Measurements from ENCODE around the gene PCDH9. TPM values are rescaled to one million over a fixed set of nuclear protein-coding genes. Genes with fewer than 3 reads are reported as not detected.

PCDH9 gene
- total and polyA plus RNA-seq, 2 experiments from 2014 or later, result 0.56 to 0.76 TPM

DNA sequence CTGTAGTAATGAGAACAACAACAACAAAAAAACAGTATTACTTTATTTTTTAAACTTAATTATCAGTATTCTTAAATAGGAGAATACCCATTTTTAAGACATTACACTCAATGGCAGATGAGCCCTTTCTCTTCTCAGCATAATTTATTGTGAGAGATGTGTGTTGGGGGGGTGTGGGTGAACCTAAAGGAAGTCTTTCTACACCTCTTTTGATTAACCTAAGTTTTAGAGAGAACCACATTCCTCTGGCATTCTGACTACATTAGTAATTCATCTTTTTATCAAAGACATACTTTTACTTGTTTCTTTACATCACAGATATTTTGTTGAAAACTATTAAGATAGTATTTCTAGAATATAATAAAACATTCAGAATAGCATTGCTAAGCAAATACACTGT, 890.9 kb downstream of the PCDH9 start:
- no peaks in the 10 kb centered on the region for H3K9me2 ChIP-seq (ENCODE audit: insufficient read depth)
- no peaks in the 10 kb centered on the region for H3K79me2 ChIP-seq (ENCODE audit: insufficient read depth)
- no peak overlapping the region for H3K27ac ChIP-seq
- H2AFZ ChIP-seq, result no peak overlapping the region
- H3K9me3 ChIP-seq (ENCODE audit: low read depth), result no peaks in the 10 kb centered on the region
- in situ Hi-C loops (cut with MboI), result no loop called here
- no peak for TF ChIP-seq EZH2 (IDR thresholded peaks at IDR 0.05; ENCODE audit: insufficient read depth, poor library complexity, severe bottlenecking)
- no peak for TF ChIP-seq EZH2phosphoT487 (IDR thresholded peaks at IDR 0.05; ENCODE audit: insufficient read depth, low read depth)
- no peaks in the 10 kb centered on the region for H3K4me1 ChIP-seq (ENCODE audit: insufficient read depth)
- H3F3A ChIP-seq (ENCODE audit: insufficient read depth), result no peaks in the 10 kb centered on the region
- H4K20me1 ChIP-seq (ENCODE audit: insufficient read depth), result no peaks in the 10 kb centered on the region
- H3K4me2 ChIP-seq (ENCODE audit: unreplicated experiment), result no peak overlapping the region
- DNase-seq, result no peak
- H3K36me3 ChIP-seq (ENCODE audit: low read depth), result no peaks in the 10 kb centered on the region
- no peak overlapping the region for H3K9ac ChIP-seq
- H3K27me3 ChIP-seq (replicated peaks; ENCODE audit: insufficient read depth), result no peaks in the 10 kb centered on the region
- no peak overlapping the region for H3K4me3 ChIP-seq

DNA sequence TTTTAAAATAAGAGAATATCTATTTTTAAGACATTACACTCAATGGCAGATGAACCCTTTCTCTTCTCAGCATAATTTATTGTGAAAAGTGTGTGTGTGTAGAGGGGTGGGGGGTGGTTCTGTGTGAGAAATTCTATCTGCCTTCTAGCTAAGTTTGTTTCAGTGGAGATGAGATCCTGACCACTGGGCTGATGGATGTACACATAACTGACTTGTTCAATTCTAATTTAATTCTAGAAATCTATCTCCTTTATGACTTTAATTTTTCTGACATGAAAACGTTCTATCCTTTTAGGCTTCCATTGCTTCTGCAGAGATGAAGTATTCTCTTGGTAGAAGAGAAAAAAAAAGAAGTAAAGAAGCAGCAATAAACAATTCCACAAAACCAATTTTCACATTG, 891.6 kb downstream of the PCDH9 start:
- H3K4me3 ChIP-seq, result no peak overlapping the region
- 0 to 5% methylated on average over 1 of the region's 1 CpG for WGBS, 2 experiments (ENCODE audit: low coverage in 1 of 2, low lambda C conversion rate in 2 of 2, missing lambda C conversion rate in 2 of 2)
- H2AFZ ChIP-seq, result no peak overlapping the region
- H3K4me1 ChIP-seq (ENCODE audit: insufficient read depth), result no peaks in the 10 kb centered on the region
- TF ChIP-seq EZH2 (IDR thresholded peaks at IDR 0.05; ENCODE audit: insufficient read depth, poor library complexity, severe bottlenecking) (no peak), EZH2phosphoT487 (IDR thresholded peaks at IDR 0.05; ENCODE audit: insufficient read depth, low read depth) (no peak)
- H3K79me2 ChIP-seq (ENCODE audit: insufficient read depth), result no peaks in the 10 kb centered on the region
- in situ Hi-C loops (cut with MboI), result no loop called here
- H3K9ac ChIP-seq, result no peak overlapping the region
- DNase-seq, result no peak
- H3K27ac ChIP-seq, result no peak overlapping the region
- H3K9me3 ChIP-seq (ENCODE audit: low read depth), result no peaks in the 10 kb centered on the region
- H3K36me3 ChIP-seq (ENCODE audit: low read depth), result no peaks in the 10 kb centered on the region
- H3K27me3 ChIP-seq (replicated peaks; ENCODE audit: insufficient read depth), result no peaks in the 10 kb centered on the region
- no peaks in the 10 kb centered on the region for H3K9me2 ChIP-seq (ENCODE audit: insufficient read depth)
- H4K20me1 ChIP-seq (ENCODE audit: insufficient read depth), result no peaks in the 10 kb centered on the region
- H3F3A ChIP-seq (ENCODE audit: insufficient read depth), result no peaks in the 10 kb centered on the region
- no peak overlapping the region for H3K4me2 ChIP-seq (ENCODE audit: unreplicated experiment)

DNA sequence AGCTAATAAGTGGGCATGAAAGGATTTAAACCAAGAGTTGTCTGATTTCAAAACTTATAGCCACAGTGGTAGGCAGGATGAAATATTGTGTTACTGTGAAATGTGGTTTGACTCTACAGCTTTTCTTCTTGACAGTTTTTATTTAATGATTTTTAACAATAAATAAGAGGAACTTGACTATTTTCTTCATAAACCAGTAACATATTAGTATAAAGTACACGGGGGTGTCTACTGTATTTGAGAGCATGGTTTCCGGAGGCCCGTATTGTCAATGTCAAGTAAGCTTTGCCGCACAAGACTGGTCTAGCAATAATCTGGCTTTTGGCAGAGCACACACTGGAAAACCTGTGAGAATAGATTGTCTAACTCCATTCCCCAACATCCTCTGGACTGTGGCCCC, 894.5 kb downstream of the PCDH9 start:
- in situ Hi-C loops (cut with MboI), result no loop called here
- Histone ChIP-seq H3K79me2 (ENCODE audit: insufficient read depth) (no peaks in the 10 kb centered on the region), H3K27ac (no peak overlapping the region), H3K36me3 (ENCODE audit: low read depth) (no peaks in the 10 kb centered on the region), H2AFZ (no peak overlapping the region), H3K4me1 (ENCODE audit: insufficient read depth) (no peaks in the 10 kb centered on the region), H3K4me2 (ENCODE audit: unreplicated experiment) (no peak overlapping the region), H3K27me3 (replicated peaks; ENCODE audit: insufficient read depth) (no peaks in the 10 kb centered on the region), H3K9ac (no peak overlapping the region), H4K20me1 (ENCODE audit: insufficient read depth) (no peaks in the 10 kb centered on the region), H3K9me2 (ENCODE audit: insufficient read depth) (no peaks in the 10 kb centered on the region), H3K9me3 (ENCODE audit: low read depth) (no peaks in the 10 kb centered on the region), H3K4me3 (no peak overlapping the region), H3F3A (ENCODE audit: insufficient read depth) (no peaks in the 10 kb centered on the region)
- no peak for DNase-seq
- WGBS, 2 experiments (ENCODE audit: low coverage in 1 of 2, low lambda C conversion rate in 2 of 2, missing lambda C conversion rate in 2 of 2), result 51 to 54% methylated on average over 4 of the region's 4 CpGs
- TF ChIP-seq EZH2 (IDR thresholded peaks at IDR 0.05; ENCODE audit: insufficient read depth, poor library complexity, severe bottlenecking) (no peak), EZH2phosphoT487 (IDR thresholded peaks at IDR 0.05; ENCODE audit: insufficient read depth, low read depth) (no peak)

DNA sequence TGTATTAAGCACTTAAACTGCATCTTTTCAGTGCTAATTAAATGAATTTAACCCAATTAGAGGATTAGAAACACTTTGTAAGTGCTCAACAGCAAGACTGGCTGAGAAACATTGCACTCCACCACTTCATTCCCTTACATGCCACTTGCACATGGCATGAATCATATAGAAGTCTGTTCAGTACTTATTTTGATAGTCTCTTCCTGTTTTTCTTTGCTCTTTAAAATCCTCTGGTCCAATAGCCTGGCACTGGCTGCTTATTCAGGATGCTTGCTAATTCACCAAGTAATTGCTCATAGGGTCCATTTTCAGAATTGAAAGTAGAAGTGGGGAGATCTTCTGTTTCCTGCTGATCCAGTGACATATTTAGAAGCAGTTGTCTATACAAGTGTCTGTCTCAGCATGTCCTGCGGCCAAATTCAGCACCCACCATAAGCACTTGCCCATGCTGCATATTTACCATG, 900.1 kb downstream of the PCDH9 start:
- in situ Hi-C loops (cut with MboI), result no loop called here
- Histone ChIP-seq H3K9me3 (ENCODE audit: low read depth) (no peaks in the 10 kb centered on the region), H4K20me1 (ENCODE audit: insufficient read depth) (no peaks in the 10 kb centered on the region), H3K79me2 (ENCODE audit: insufficient read depth) (no peaks in the 10 kb centered on the region), H3K9ac (no peak overlapping the region), H3K4me1 (ENCODE audit: insufficient read depth) (no peaks in the 10 kb centered on the region), H3K9me2 (ENCODE audit: insufficient read depth) (no peaks in the 10 kb centered on the region), H3K4me2 (ENCODE audit: unreplicated experiment) (no peak overlapping the region), H3K27ac (no peak overlapping the region), H3K27me3 (replicated peaks; ENCODE audit: insufficient read depth) (no peaks in the 10 kb centered on the region), H3K36me3 (ENCODE audit: low read depth) (no peaks in the 10 kb centered on the region), H2AFZ (no peak overlapping the region), H3K4me3 (no peak overlapping the region), H3F3A (ENCODE audit: insufficient read depth) (no peaks in the 10 kb centered on the region)
- 39 to 47% methylated on average over 1 of the region's 1 CpG for WGBS, 2 experiments (ENCODE audit: low coverage in 1 of 2, low lambda C conversion rate in 2 of 2, missing lambda C conversion rate in 2 of 2)
- TF ChIP-seq EZH2 (IDR thresholded peaks at IDR 0.05; ENCODE audit: insufficient read depth, poor library complexity, severe bottlenecking), result no peak
- no peak for TF ChIP-seq EZH2phosphoT487 (IDR thresholded peaks at IDR 0.05; ENCODE audit: insufficient read depth, low read depth)
- DNase-seq, result no peak

DNA sequence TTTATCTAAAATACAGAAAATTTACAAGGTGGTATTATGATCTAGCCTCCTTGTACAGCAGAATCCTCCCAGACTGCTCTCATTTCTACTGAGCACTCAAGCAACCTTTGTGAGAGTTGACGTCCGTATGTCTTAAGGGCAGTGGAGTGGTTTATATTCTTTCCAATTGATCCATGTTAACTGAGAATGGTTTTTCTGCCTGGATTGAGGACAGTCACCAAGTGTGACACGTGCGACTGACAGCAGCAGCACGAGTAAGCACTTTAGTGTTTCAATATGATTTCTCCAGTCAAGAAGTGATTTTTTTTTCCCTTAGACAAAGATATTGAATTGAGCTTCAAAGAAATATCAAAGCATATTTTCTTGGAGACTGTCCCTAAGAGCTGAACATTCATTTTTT, 901.7 kb downstream of the PCDH9 start:
- Histone ChIP-seq H3K36me3 (ENCODE audit: low read depth) (no peaks in the 10 kb centered on the region), H2AFZ (no peak overlapping the region), H3K27ac (no peak overlapping the region), H3K9me2 (ENCODE audit: insufficient read depth) (no peaks in the 10 kb centered on the region), H3K79me2 (ENCODE audit: insufficient read depth) (no peaks in the 10 kb centered on the region), H3K4me3 (no peak overlapping the region), H3K9me3 (ENCODE audit: low read depth) (no peaks in the 10 kb centered on the region), H3K9ac (no peak overlapping the region), H3K4me2 (ENCODE audit: unreplicated experiment) (no peak overlapping the region), H3K4me1 (ENCODE audit: insufficient read depth) (no peaks in the 10 kb centered on the region), H4K20me1 (ENCODE audit: insufficient read depth) (no peaks in the 10 kb centered on the region), H3F3A (ENCODE audit: insufficient read depth) (no peaks in the 10 kb centered on the region), H3K27me3 (replicated peaks; ENCODE audit: insufficient read depth) (no peaks in the 10 kb centered on the region)
- 12 to 16% methylated on average over 5 of the region's 5 CpGs for WGBS, 2 experiments (ENCODE audit: low coverage in 1 of 2, low lambda C conversion rate in 2 of 2, missing lambda C conversion rate in 2 of 2)
- TF ChIP-seq EZH2 (IDR thresholded peaks at IDR 0.05; ENCODE audit: insufficient read depth, poor library complexity, severe bottlenecking), result no peak
- TF ChIP-seq EZH2phosphoT487 (IDR thresholded peaks at IDR 0.05; ENCODE audit: insufficient read depth, low read depth), result no peak
- in situ Hi-C loops (cut with MboI), result no loop called here
- DNase-seq, result no peak
